Measurements from ENCODE around the gene ABHD12. TPM values are rescaled to one million over a fixed set of nuclear protein-coding genes. Genes with fewer than 3 reads are reported as not detected.

ABHD12 gene
- total RNA-seq, 2 experiments from 2014 or later = 18.1 to 18.4 TPM

- Mint-ChIP-seq H3K27me3 (no peaks in the 10 kb centered on the region), H3K4me1 (peaks cover 6% of the 10 kb centered on the region)
Observed at GRCh38 chr20:25369971-25370370, 20.7 kb downstream of the ABHD12 start.

DNA sequence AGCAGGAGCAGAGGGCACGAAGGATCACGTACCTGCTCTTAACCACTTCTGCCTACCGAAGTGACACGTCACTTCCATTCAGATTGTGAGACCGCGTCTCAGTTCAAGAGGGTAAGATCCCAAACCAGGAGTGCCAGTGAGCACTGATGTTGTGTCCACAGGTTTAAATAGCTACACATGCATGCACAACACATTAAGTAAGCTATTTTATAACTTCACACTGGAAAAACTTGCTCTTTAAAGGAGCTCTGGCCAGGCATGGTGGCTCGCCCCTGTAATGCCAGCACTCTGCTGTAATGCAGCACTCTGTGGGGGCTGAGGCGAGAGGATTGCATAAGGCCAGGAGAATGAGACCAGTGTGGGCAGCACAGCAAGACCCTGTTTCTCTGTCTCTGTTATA is 21.1 kb downstream of the ABHD12 start:
- Mint-ChIP-seq H3K4me1 (peaks cover 6% of the 10 kb centered on the region), H3K27ac (no peak overlapping the region), H3K9me3 (peaks cover under 1% of the 10 kb centered on the region), H3K36me3 (peaks cover 16% of the 10 kb centered on the region), H3K4me3 (no peak overlapping the region), H3K27me3 (no peaks in the 10 kb centered on the region)
- no peak for DNase-seq

More at GRCh38 chr20:25369971-25370370, 20.7 kb downstream of the ABHD12 start:
- H3K27ac Mint-ChIP-seq = no peak overlapping the region
- no peak for DNase-seq
- no peaks in the 10 kb centered on the region for H3K9me3 Mint-ChIP-seq
- H3K36me3 Mint-ChIP-seq = peaks cover 16% of the 10 kb centered on the region
- H3K4me3 Mint-ChIP-seq = no peak overlapping the region

DNA sequence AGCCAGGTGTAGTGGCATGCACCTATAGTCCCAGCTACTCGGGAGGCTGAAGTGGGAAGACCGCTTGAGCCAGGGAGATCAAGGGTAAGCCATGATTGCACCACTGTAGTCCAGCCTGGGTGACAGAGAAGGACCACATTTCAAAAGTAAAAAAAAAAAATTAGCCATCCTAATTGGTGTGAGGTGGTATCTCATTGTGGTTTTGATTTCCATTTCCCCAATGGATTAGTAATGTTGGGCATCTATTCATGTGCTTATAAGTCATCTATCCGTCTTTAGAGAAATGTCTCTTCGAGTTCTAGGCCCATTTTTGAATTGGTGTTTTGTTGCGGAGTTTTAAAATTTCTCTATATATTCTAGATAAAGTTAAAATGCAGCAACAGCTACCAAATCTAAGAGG is 21.7 kb downstream of the ABHD12 start:
- no peak overlapping the region for H3K4me3 Mint-ChIP-seq
- peaks cover 14% of the 10 kb centered on the region for H3K36me3 Mint-ChIP-seq
- no peak for DNase-seq
- peaks cover 6% of the 10 kb centered on the region for H3K4me1 Mint-ChIP-seq
- peaks cover 2% of the 10 kb centered on the region for H3K9me3 Mint-ChIP-seq
- peak overlapping the region; percentile 40 for H3K27ac Mint-ChIP-seq
- H3K27me3 Mint-ChIP-seq = no peaks in the 10 kb centered on the region

- H3K9me3 Mint-ChIP-seq = peaks cover 2% of the 10 kb centered on the region
- H3K27me3 Mint-ChIP-seq = no peaks in the 10 kb centered on the region
- peaks cover 6% of the 10 kb centered on the region for H3K4me1 Mint-ChIP-seq
- H3K36me3 Mint-ChIP-seq = peaks cover 14% of the 10 kb centered on the region
- DNase-seq = no peak
- H3K27ac Mint-ChIP-seq = no peak overlapping the region
- H3K4me3 Mint-ChIP-seq = no peak overlapping the region
Observed at GRCh38 chr20:25368526-25368925, 22.1 kb downstream of the ABHD12 start.

GRCh38 chr20:25364879-25365699 is 25.5 kb downstream of the ABHD12 start:
- H3K27ac Mint-ChIP-seq = no peak overlapping the region
- peaks cover 2% of the 10 kb centered on the region for H3K9me3 Mint-ChIP-seq
- peaks cover 6% of the 10 kb centered on the region for H3K4me1 Mint-ChIP-seq
- H3K36me3 Mint-ChIP-seq = peaks cover 4% of the 10 kb centered on the region
- no peaks in the 10 kb centered on the region for H3K27me3 Mint-ChIP-seq
- DNase-seq = no peak
- H3K4me3 Mint-ChIP-seq = no peak overlapping the region

DNA sequence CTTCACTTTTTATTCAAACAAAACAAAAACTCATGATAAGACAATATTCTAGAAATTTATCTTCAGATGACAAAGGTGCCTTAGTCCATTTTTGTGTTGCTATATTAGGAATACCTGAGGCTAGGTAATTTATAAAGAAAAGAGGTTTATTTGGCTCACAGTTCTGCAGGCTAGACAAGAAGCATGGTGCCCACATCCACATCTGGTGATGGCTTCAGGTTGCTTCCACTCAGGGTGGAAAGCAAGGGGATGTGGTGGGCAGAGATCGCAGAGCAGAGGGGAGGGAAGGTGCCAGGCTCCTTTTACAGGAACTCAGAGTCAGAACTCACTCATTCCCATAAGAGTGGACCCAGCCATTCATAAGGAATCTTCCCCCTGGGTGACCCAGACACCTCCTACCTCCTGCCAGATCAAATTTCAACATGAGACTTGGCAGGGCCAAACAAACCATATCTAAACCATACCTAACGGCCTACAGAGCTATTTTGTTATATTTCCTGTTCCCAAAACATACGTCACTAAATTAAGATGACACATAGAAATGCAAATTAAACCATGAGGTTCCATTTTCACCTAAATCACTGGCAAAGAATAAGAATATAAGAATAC is 26.4 kb downstream of the ABHD12 start:
- DNase-seq = no peak
- Mint-ChIP-seq H3K36me3 (peaks cover 4% of the 10 kb centered on the region), H3K4me1 (peaks cover 6% of the 10 kb centered on the region), H3K27ac (no peak overlapping the region), H3K4me3 (no peak overlapping the region), H3K9me3 (peaks cover 2% of the 10 kb centered on the region), H3K27me3 (no peaks in the 10 kb centered on the region)

DNA sequence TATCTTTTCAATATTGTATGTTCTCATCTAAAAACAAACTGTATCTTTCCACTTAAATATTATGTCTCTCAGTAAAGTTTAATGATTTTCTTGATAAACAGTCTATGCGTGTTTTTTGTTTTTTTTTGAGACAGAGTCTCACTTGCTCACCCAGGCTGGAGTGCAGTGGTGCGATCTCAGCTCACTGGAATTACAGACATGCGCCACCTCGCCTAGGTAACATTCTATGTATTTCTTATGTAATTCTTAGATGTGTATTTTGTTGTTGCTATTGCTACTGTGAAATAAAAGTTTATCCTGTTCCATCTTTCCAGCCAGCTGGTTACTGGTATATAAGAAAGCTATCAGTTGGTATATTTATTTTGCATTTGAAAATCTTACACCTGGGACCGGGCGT is 29.4 kb downstream of the ABHD12 start:
- Mint-ChIP-seq H3K27ac (no peak overlapping the region), H3K4me3 (no peak overlapping the region), H3K9me3 (peaks cover 2% of the 10 kb centered on the region), H3K27me3 (no peaks in the 10 kb centered on the region), H3K36me3 (peaks cover 4% of the 10 kb centered on the region), H3K4me1 (peaks cover 15% of the 10 kb centered on the region)
- DNase-seq = no peak

- DNase-seq = no peak
- peaks cover 4% of the 10 kb centered on the region for H3K36me3 Mint-ChIP-seq
- H3K27me3 Mint-ChIP-seq = no peaks in the 10 kb centered on the region
- H3K4me1 Mint-ChIP-seq = peaks cover 17% of the 10 kb centered on the region
- no peak overlapping the region for H3K27ac Mint-ChIP-seq
- H3K9me3 Mint-ChIP-seq = peaks cover 2% of the 10 kb centered on the region
- no peak overlapping the region for H3K4me3 Mint-ChIP-seq
Observed at GRCh38 chr20:25360631-25361286, 29.9 kb downstream of the ABHD12 start.

GRCh38 chr20:25356271-25356933 is 34.2 kb downstream of the ABHD12 start:
- Mint-ChIP-seq H3K9me3 (no peaks in the 10 kb centered on the region), H3K4me1 (peaks cover 27% of the 10 kb centered on the region), H3K4me3 (no peak overlapping the region), H3K36me3 (peaks cover 2% of the 10 kb centered on the region), H3K27ac (no peak overlapping the region), H3K27me3 (no peaks in the 10 kb centered on the region)
- no peak for DNase-seq

DNA sequence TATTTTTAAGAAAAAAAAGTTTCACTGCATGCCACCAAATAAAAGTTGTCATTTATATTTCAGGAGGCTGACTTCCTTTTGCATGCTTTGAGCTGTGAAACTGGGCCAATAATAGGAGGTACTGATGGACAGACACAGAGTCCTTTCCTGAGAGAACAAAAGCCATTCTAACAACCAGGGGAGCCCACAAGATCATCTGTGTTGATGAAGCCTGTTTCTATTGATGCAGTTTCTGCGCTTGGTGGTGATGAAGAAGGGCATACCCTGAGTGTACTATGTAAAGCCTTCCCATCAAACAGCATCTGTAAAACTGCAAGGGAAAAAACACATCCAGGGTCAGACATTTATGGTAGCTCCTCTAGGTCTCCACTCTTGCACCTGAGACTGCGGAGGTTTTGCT is 34.8 kb downstream of the ABHD12 start:
- peaks cover 22% of the 10 kb centered on the region for H3K4me1 Mint-ChIP-seq
- H3K36me3 Mint-ChIP-seq = peaks cover 6% of the 10 kb centered on the region
- H3K9me3 Mint-ChIP-seq = no peaks in the 10 kb centered on the region
- no peaks in the 10 kb centered on the region for H3K27me3 Mint-ChIP-seq
- H3K27ac Mint-ChIP-seq = no peak overlapping the region
- H3K4me3 Mint-ChIP-seq = no peak overlapping the region
- DNase-seq = no peak

- peaks cover 22% of the 10 kb centered on the region for H3K4me1 Mint-ChIP-seq
- no peaks in the 10 kb centered on the region for H3K27me3 Mint-ChIP-seq
- H3K4me3 Mint-ChIP-seq = no peak overlapping the region
- peaks cover 6% of the 10 kb centered on the region for H3K36me3 Mint-ChIP-seq
- H3K27ac Mint-ChIP-seq = peak overlapping the region; percentile 3
- DNase-seq = no peak
- no peaks in the 10 kb centered on the region for H3K9me3 Mint-ChIP-seq
Observed at GRCh38 chr20:25355011-25355595, 35.5 kb downstream of the ABHD12 start.

GRCh38 chr20:25353747-25354705 is 36.6 kb downstream of the ABHD12 start:
- Mint-ChIP-seq H3K9me3 (no peaks in the 10 kb centered on the region), H3K27me3 (no peaks in the 10 kb centered on the region), H3K27ac (no peak overlapping the region), H3K4me3 (no peak overlapping the region), H3K36me3 (peaks cover 6% of the 10 kb centered on the region), H3K4me1 (peaks cover 22% of the 10 kb centered on the region)
- no peak for DNase-seq

- Mint-ChIP-seq H3K27me3 (no peaks in the 10 kb centered on the region), H3K4me1 (peaks cover 22% of the 10 kb centered on the region), H3K36me3 (peaks cover 6% of the 10 kb centered on the region), H3K27ac (no peak overlapping the region), H3K9me3 (no peaks in the 10 kb centered on the region), H3K4me3 (no peak overlapping the region)
- no peak for DNase-seq
Observed at GRCh38 chr20:25353353-25353746, 37.3 kb downstream of the ABHD12 start.

DNA sequence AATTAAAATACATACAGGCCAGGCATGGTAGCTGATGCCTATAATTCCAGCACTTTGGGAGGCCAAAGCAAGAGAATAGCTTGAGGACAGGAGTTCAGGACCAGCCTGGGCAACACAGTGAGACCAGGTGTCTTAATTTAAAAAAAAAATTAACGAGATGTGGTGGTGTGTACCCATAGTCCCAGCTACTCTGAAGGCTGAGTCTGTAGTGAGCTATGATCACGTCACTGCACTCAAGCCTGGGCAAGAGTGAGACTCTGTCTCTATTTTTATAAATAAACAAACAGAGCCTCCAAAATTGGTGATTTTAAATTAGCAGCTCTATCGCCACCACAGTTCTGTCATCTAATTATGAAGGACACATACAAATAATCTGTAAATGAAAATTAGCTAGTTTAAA is 37.9 kb downstream of the ABHD12 start:
- no peaks in the 10 kb centered on the region for H3K9me3 Mint-ChIP-seq
- H3K27me3 Mint-ChIP-seq = no peaks in the 10 kb centered on the region
- H3K4me3 Mint-ChIP-seq = no peak overlapping the region
- peaks cover 6% of the 10 kb centered on the region for H3K36me3 Mint-ChIP-seq
- no peak overlapping the region for H3K27ac Mint-ChIP-seq
- peaks cover 21% of the 10 kb centered on the region for H3K4me1 Mint-ChIP-seq
- no peak for DNase-seq
